A673 (cell line): ENCODE results near the gene KCNAB3. TPM values are rescaled to one million over a fixed set of nuclear protein-coding genes. Genes with fewer than 3 reads are reported as not detected.

Experiments used
- BruUV-seq: library from RNA; stranded (reverse); fragments of 400-500 nt; replicated peaks from 2 replicates; lab custom pipeline; 2021; lab: Mats Ljungman, UMichigan
- CTCF ChIA-PET: fragments of 300-600 bp; sonication (Branson Sonifier 250); formaldehyde crosslinking; loops from one replicate; lab custom pipeline; 2022; ENCODE audit warnings: antibody characterized with exemption; lab: Charles Lee
- POLR2A ChIA-PET: fragments of 300-600 bp; sonication (Branson Sonifier 250); formaldehyde crosslinking; loops from one replicate; lab custom pipeline; 2022; ENCODE audit warnings: antibody characterized with exemption; ENCODE audit not compliant: low non-redundant PET; lab: Charles Lee
- DNase-seq: peaks from one replicate; pipeline ENCODE4 v3.0.0-alpha.2; 2015; ENCODE audit warnings: low spot score
- H3K27ac ChIP-seq: fragments of 200-600 bp; sonication (generic); 2 replicates; pipeline ENCODE4 v1.5.1; 2016; ENCODE audit warnings: mixed run types, low read depth, mild to moderate bottlenecking, mixed read lengths, antibody characterized with exemption, low read length; ENCODE audit not compliant: poor library complexity, severe bottlenecking
- H3K27me3 ChIP-seq: fragments of 200-600 bp; sonication (generic); replicated peaks from 2 replicates; pipeline ENCODE4 v1.6.1; 2017; ENCODE audit warnings: mixed run types, low read depth, mild to moderate bottlenecking, mixed read lengths, antibody characterized with exemption, low read length; ENCODE audit not compliant: insufficient read depth, poor library complexity
- H3K36me3 ChIP-seq: fragments of 200-600 bp; sonication (generic); 2 replicates; pipeline ENCODE4 v1.6.1; 2016; ENCODE audit warnings: mixed run types, mild to moderate bottlenecking, mixed read lengths, antibody characterized with exemption, low read length; ENCODE audit not compliant: insufficient read depth, poor library complexity, severe bottlenecking
- H3K4me1 ChIP-seq: fragments of 200-600 bp; sonication (generic); 2 replicates; pipeline ENCODE4 v1.6.1; 2017; ENCODE audit warnings: mixed run types, mild to moderate bottlenecking, mixed read lengths, antibody characterized with exemption, low read length; ENCODE audit not compliant: insufficient read depth, poor library complexity, severe bottlenecking
- H3K4me3 ChIP-seq: fragments of 200-600 bp; sonication (generic); 2 replicates; pipeline ENCODE4 v1.5.1; 2016; ENCODE audit warnings: low read depth, mixed run types, mild to moderate bottlenecking, mixed read lengths, low read length; ENCODE audit not compliant: poor library complexity, severe bottlenecking
- H3K9me3 ChIP-seq: fragments of 200-600 bp; sonication (generic); 2 replicates; pipeline ENCODE4 v1.6.1; 2016; ENCODE audit warnings: mixed run types, low read depth, mild to moderate bottlenecking, mixed read lengths, antibody characterized with exemption, low read length; ENCODE audit not compliant: poor library complexity, severe bottlenecking
- CTCF ChIP-seq: fragments of 300-800, 200-600 bp; sonication (generic); conservative IDR thresholded peaks from 2 replicates; pipeline ENCODE4 v1.5.1; 2017; ENCODE audit warnings: low read depth, mild to moderate bottlenecking, antibody characterized with exemption, low read length, moderate library complexity, mixed read lengths
- EZH2 ChIP-seq: fragments of 200-600 bp; sonication (generic); IDR thresholded peaks from 2 replicates; pipeline ENCODE4 v1.6.1; 2017; ENCODE audit warnings: borderline replicate concordance, low read depth, mild to moderate bottlenecking, mixed read lengths, antibody characterized with exemption, low read length; ENCODE audit not compliant: poor library complexity, severe bottlenecking
- intact Hi-C: fragments of 100-400 bp; cut with micrococcal nuclease; formaldehyde crosslinking; loops from one replicate; pipeline ENCODE4 v1.10.0; 2022; ENCODE audit not compliant: unreplicated experiment
- total RNA-seq: library from RNA; stranded (reverse); gene quantifications from 2 replicates; pipeline ENCODE4 v1.2.3, GENCODE V29; 2021

Gene KCNAB3
- total RNA-seq, 1 experiment from 2014 or later: 24.8 TPM

- BruUV-seq: no TSS peak
- TF ChIP-seq EZH2 (no peak), CTCF (no peak)
- Histone ChIP-seq H3K27ac (no peak overlapping the region), H3K36me3 (no peaks in the 10 kb centered on the region), H3K9me3 (no peaks in the 10 kb centered on the region), H3K4me3 (no peak overlapping the region), H3K27me3 (no peaks in the 10 kb centered on the region), H3K4me1 (no peaks in the 10 kb centered on the region)
- no peak for DNase-seq
- ChIA-PET POLR2A (no interaction called here), CTCF (interaction anchor here (0.7 kb wide), 2 partner anchors 21 to 24 kb away, joined by 3 to 8 read pairs; no protein-coding TSS in a partner anchor)
- intact Hi-C loops: no loop called here
These were observed 39.8 kb upstream of the KCNAB3 start for GRCh38 chr17:7969433-7969832.

- intact Hi-C loops: no loop called here
- H3K4me3 ChIP-seq: no peak overlapping the region
- ChIA-PET CTCF (no interaction called here), POLR2A (no interaction called here)
- H3K9me3 ChIP-seq: no peaks in the 10 kb centered on the region
- H3K27ac ChIP-seq: no peak overlapping the region
- BruUV-seq: no TSS peak
- no peaks in the 10 kb centered on the region for H3K36me3 ChIP-seq
- no peak for DNase-seq
- no peaks in the 10 kb centered on the region for H3K27me3 ChIP-seq
- TF ChIP-seq EZH2: no peak
- no peak for TF ChIP-seq CTCF
- H3K4me1 ChIP-seq: no peaks in the 10 kb centered on the region
These were observed 38.1 kb upstream of the KCNAB3 start for GRCh38 chr17:7967751-7968150.

GRCh38 chr17:7961421-7961820 is 31.8 kb upstream of the KCNAB3 start:
- Histone ChIP-seq H3K9me3 (no peaks in the 10 kb centered on the region), H3K4me3 (no peak overlapping the region), H3K36me3 (no peaks in the 10 kb centered on the region), H3K27me3 (no peaks in the 10 kb centered on the region), H3K4me1 (no peaks in the 10 kb centered on the region), H3K27ac (no peak overlapping the region)
- CTCF ChIA-PET: no interaction called here
- DNase-seq: no peak
- intact Hi-C loops: no loop called here
- POLR2A ChIA-PET: no interaction called here
- no peak for TF ChIP-seq EZH2
- no peak for TF ChIP-seq CTCF
- no TSS peak for BruUV-seq
